ENCODE results near the gene BEX1.
A peak's percentile ranks its signal among the peaks of the same experiment; 100 is the strongest.
"Not testable (repeated sequence)": the region's sequence is repeated elsewhere in the genome, so short reads cannot be mapped to it uniquely, and the experiment has no call there.

BEX1 gene

DNA sequence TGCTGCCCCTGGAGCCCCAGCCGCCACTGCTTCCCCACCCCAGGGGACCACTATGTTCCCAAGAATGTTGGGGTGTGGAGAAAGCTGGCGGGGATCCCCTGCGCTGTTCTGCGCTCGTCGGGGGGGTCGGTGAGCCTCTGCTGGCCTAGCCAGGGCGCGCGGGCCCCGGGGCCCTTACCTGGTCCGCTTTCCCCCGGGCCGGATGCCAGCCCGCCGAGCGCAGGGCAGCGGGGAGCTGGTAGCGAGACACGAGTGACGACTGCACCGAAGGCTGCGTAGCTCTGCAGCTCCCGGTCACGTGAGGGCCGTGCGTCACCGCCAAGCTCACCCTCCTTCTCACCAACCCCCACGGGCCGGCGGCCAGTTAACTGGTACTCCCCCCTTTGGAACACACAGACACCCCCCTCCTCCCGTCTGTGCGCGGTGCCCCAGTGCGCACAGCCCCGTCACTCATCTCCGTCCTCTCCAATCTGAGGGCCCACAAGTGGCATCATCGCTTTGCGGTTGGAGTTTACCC lies at the start of gene BEX1:
Gene BEX1, minus strand, starts transcription at position 254 of the 517 bp plus-strand sequence. CDS start 897 bp downstream, outside the sequence.
- DNase-seq: peak; percentile 92

DNA sequence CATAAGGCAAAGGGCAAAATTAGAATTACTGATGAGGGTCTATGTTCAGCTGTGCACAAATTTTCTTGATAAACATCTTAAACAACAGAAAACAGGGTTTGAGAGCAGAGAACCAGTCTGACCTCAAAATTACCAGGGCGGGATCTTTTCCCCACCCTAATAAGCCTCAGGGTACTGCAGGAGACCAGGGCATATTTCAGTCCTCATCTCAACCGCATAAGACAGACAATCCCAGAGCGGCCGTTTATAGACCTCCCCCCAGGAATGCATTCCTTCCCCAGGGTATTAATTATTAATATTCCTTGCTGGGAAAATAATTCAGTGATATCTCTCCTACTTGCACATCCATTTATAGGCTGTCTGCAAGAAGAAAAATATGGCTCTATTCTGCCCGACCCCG lies 45.5 kb upstream of the BEX1 start:
- DNase-seq: not testable (repeated sequence)

DNA sequence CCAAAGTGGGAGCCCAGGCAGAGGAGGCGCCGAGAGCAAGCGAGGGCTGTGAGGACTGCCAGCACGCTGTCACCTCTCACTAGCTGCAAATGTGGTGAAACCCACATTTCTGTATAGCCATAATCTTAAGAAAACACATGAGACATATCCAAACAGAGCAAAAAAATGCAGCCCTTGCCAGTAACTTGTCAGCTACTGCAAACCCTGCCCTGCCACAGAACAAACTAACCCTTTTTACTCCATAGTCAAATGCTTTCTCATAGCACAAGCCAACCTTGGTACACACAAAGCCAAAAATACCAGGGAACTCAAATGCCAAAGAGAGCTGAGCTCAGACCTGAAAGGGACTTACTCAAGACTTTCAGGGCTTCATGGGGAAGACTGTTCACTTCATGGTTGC lies 43.9 kb upstream of the BEX1 start:
- DNase-seq: no peak

DNA sequence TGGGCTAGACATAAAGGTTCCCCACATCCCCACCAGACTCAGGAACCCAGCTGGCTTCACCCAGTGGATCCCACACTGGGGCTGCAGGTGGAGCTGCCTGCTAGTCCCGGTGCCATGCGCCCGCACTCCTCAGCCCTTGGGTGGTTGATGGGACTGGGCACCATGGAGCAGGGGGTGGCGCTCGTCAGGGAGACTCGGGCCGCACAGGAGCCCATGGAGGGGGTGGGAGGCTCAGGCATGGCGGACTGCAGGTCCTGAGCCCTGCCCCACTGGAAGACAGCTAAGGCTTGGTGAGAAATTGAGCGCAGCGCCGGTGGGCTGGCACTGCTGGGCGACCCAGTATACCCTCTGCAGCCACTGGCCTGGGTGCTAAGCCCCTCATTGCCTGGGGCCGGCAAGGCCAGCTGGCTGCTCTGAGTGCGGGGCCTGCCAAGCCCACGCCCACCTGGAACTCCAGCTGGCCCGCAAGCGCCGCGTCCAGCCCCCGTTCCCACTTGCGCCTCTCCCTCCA lies 43.3 kb upstream of the BEX1 start:
- not testable (repeated sequence) for DNase-seq

DNA sequence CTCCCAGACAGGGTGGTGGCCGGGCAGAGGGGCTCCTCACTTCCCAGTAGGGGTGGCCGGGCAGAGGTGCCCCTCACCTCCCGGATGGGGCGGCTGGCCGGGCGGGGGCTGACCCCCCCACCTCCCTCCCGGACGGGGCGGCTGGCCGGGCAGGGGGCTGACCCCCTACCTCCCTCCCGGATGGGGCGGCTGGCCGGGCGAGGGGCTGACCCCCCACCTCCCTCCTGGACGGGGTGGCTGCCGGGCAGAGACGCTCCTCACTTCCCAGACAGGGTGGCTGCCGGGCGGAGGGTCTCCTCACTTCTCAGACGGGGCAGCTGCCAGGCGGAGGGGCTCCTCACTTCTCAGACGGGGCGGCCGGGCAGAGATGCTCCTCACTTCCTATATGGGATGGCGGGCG lies 40.4 kb upstream of the BEX1 start:
- not testable (repeated sequence) for DNase-seq

DNA sequence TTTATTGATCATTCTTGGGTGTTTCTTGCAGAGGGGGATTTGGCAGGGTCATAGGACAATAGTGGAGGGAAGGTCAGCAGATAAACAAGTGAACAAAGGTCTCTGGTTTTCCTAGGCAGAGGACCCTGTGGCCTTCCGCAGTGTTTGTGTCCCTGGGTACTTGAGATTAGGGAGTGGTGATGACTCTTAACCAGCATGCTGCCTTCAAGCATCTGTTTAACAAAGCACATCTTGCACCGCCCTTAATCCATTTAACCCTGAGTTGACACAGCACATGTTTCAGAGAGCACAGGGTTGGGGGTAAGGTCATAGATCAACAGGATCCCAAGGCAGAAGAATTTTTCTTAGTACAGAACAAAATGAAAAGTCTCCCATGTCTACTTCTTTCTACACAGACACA lies 39.9 kb upstream of the BEX1 start:
- not testable (repeated sequence) for DNase-seq

DNA sequence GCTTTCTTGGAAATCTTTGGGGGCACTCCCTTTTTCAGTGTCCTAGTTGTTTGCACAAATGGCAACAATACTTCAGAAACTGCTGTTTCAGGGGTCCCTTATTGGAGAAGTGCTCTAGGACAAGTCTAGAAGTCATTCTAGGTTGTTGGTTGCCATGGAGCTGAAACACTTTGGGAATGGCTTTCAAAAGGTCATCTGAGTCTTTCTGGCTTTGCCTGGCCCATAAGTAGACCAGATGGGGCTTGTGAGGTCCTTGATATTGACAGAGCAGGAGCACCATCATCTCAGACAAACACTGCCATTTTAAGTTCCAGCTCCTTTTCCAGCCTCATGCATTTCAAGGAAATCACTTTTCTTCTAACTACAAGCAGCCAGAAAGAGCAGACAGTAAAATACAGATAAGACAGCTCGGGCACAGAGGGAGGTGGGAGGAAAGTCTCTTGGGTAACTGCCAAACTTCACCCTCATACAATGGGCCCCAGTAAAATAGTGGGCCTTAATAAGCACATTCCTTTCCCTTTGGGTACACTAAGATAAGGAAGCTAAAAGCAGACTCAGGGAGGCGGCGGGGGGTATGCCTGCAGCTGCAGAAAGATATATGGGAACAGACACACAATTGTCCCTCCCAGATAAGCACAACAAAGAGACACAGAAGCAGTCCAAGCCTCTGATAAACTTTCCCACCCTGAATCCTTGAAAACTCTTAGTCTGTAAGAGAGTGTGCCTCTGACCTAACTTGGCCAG lies 37.5 kb upstream of the BEX1 start:
- DNase-seq: no peak

DNA sequence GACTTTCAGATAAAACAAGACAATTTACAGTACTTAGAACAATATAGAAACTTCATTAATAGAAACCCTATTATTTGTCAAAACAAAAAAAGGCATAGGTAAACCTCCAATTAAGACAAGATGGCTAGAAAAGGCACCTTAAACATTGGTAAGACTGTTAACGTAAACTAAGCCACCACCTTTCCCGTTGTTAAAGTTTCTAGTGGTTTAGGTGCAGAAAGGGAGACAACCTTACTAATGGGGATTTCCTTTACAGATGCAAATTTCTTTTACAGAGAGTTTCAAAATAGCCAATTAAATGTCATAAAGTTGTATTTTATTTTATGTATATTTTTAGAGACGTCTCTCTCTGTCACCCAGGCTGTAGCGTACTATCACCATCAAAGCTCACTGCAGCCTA lies 36.5 kb upstream of the BEX1 start:
- DNase-seq: no peak

DNA sequence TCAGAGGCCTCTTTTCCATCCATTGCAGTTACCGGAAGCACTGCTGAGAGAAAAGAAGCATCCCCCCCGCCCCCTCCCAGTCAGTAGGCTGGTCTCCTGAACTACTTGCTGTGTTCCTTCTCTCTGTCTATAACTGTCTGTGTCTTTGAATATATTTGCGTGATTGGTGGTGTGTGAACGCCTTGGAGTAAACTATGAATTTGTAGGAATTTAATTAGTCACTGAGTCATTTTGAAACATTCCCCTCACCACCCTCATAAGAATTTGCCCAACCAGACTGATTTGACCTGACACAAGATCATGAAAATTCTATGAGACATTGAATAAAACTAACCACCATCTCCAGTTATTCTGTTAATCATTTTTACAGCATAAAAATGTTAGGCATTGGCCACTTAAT lies 35.7 kb upstream of the BEX1 start:
- DNase-seq: no peak

DNA sequence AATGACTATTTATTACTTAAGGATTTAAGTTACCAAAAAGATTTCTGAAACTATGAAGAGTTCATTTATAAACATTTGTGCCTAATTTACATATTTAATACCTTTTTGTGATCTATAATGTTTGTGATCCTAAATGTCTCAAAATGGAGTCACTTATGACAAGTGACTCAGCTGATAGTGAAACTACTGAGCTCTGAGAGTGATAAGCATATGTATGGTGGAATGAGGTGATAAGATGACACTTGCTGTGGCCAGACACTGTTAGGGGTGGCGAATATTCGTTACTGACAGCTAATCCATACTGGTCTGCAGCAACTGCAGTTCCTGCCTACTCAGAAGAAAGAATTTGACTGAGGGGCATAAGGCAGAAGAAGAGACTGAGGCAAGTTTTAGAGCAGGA lies 34.5 kb upstream of the BEX1 start:
- no peak for DNase-seq

DNA sequence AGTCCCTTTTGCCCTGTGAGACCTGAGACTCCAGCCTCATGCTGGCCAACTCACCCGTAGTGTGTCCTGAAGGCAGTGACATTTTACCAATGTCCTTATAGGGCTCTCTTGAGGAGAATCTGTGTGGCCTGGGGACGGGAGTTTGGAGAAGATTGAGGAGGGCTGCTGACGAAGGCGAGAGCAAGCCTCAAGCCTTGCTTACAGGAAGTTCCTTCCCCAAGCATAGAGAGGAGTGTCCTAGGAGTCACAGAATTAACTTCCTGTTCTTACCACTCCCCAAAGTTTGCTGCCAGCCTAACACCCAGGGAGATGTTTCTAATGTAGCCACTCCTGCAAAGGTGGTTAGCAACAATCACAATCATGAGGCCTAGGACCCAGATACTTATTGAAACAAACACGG lies 29.0 kb upstream of the BEX1 start, which contains the start of gene NXF3:
Gene NXF3, minus strand, starts transcription at position 202 of the 400 bp plus-strand sequence. Its CDS starts 120 bp downstream, at position 82.
- no peak for DNase-seq

DNA sequence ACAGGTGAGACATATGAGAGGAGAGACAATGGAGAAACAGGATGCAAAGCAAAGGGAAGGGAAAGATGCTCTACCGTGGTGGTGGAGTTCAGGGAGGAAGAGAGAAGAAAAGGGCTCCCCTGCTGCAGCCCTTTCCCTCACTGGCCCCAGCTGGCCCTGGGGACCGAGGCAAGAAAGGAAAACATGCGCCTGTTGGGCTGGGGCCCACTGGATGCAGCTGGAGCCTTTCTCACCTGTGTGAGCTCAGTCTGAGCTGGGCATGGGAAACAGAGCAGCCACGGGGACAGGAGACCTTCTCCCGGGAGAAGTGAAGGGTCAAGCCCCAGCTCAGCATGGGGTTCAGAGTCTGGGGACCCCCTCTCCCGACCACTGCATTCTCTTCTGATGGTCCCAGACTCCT lies 17.1 kb upstream of the BEX1 start:
- no peak for DNase-seq

DNA sequence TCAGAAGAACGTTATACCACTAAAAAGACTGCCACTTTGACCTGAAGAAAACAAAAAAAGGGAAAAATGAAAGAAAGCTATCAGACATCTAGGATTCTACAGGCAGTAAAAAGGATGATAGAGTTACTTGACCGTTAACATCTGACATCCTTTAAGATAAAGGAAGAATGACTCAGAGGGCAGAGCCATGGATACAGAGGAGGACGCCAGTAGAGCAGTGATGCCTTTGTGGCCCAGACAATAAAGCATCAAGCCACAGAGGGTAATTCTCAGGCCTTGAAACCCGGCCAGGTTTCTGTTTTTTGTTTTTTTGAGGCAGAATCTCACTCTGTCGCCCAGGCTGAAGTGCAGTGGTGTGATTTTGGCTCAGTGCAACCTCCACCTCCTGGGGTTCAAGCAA lies 9.5 kb upstream of the BEX1 start:
- no peak for DNase-seq

DNA sequence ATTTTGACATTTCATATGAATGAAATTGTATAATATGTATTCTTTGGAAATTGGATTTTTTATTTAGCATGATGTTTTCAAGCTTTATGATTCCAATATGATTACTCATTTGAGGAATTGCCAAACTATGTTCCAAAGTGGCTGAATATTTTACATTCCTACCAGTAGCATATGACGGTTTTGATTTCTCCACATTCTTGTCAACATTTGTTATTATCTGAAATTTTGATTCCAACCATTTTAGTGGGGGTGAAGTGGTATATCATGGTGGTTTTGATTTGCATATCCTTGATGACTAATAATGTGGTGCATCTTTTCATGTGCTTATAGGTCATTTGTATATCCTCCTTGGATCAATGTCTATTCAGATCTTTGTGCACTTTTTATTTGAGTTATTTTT lies 2.6 kb upstream of the BEX1 start:
- DNase-seq: no peak

DNA sequence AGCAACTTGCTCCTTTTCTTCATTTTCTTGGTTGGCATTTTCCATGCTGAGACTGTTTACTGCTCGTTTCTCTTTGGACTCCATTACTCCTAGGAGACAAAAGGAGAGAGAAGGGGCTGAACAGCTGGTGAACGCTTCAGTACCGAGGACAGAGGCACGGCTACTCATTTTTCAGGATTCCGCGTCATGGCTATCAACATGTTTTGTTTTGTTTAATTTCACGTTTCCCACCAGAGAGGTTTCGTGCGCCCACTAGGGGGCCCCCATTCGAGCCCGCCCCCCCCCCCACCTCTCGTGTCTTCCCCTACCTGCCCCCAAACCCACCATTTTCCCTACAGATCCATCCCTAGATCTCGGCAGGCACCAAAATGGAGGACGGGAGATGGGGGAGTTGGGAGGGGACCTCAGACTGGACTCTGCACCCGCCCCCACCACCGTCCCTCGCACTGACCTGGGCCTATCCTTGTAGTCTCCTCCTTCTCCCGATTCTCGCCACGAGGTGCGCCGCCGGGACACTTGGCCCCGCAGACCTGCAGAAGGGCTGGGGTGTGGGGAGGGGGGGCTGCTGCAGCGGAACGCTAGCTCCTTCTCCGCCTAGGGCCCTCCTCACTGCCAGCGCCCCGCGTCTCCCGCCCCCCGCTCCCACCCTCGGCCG lies 653 bp downstream of the BEX1 start:
- DNase-seq: peak; percentile 76

DNA sequence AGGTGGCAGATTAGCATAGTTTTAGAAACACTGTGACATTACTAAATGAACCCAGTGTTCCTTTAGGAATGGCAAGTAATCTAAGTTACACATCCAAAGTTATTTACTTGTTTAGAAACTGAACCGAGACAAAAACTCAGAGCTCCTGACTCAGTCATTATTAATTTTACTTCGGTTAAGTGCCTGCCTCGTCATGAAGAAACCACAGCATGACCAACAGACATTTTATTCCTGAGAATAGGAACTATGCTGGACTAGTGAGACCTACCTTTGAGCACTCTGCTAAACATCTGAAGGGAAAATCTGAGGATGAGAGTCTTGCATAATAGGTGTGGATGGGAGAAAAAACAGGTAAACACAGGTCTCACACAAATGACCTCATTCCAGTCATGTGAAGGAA lies 2.5 kb downstream of the BEX1 start:
- DNase-seq: no peak

DNA sequence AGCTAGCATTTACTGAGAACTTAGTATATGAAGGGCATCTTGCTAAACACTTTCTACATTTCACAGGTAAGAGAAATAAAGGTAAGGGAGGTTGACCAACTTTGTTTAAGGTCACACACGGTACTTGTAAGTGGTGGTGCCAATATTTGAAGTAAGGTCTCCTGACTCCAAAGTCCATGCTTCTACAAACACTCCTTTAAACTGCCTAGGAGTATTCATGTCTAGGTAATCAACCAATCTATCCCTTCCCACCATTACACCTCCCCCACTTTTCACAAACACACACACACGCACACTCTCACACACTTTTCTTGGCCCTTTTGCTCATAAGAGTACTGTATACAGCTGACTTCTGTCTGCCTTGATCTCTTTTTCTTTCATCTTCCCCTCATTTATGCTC lies 7.1 kb downstream of the BEX1 start:
- no peak for DNase-seq

DNA sequence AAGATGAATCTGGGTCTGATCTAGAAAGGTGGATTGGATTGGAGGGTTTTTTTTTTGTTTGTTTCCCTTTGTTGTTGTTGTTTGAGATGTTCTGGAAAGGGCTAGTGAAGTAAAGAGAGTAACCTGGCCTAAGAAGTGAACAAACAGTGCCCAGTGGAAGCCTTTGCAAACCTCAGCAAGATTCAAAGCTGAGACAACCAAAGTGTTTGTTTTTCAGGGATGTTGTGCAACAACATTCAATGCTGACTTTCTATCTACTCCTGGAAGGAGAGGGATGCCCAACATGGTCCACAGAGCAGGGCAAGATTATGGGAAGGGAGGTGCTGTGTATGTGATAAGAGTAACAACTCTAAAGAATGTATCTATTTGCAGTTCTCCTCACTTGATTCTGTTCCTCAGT lies 11.3 kb downstream of the BEX1 start:
- no peak for DNase-seq

DNA sequence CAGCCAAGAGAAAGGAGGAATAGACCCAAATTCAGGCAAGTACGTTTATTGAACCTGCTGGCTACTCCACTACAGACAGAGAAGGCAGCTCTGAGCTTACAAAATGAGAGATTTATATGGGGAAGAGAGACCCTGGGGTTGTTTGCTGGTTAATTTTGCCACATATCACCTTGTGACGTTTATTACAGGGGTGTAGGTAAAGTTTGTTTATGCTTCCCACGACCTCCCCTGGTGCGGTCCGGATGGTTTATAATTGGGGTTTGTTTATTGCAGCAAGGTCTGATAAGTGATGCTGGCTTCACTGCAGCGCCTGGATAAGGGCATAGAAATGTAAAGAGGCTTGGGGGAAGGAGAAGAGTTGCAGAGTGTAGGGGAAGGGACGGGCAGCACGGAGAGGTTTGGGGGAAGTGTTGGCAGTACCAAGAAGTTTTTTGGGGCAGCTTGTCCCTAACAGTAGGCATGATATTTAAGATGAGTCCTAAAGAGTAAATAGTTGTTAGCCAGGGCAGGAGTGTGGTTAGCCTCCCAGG lies 12.6 kb downstream of the BEX1 start:
- no peak for DNase-seq

DNA sequence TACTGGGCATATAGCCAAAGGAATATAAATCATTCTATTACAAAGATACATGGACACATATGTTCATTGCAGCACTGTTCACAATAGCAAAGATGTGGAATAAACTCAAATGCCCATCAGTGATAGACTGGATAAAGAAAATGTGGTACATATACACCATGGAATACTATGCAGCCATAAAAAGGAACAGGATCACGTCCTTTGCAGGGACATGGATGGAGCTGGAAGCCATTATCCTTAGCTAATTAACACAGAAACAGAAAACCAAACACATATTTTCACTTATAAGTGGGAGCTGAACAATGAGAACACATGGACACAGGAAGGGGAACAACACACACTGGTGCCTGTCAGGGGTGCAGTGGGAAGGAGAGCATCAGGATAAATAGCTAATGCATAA lies 30.6 kb downstream of the BEX1 start:
- not testable (repeated sequence) for DNase-seq

DNA sequence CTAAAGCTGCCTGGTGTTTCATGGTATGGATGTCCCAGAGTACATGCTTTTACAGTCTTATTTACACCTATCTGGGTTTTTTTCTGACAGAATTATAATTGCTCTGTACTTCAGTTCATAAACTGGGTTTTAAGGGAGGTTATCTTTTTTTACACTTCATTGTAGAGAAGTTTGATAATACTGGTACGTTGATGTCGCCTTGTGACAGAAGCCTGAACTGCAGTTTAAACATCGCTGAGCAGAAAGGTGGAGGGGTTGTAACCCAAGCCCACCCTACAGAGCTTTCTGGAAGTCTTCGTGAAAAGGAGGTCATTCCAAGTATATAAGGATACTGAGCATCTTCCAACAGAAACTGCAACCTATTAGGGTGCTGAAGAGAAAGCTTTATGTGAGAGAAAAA lies 46.4 kb downstream of the BEX1 start:
- DNase-seq: no peak

DNA sequence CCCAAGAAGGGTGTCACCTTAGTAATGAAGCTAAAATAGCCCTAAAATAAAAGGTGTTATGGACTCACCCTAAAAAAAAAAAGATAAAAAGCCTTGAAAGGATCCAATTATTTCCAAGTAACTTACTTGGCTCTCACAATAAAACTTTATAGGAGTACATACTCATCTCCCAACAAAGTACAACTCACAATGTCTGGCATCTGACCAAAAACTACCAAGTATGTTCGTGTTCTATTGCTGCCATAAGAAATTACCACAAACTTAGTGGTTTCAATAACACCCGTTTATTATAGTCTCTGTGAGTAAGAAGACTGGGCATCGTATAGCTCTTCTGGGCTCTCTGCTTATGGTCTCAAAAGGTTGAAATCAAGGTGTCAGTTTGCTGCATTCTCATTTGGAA lies 51.0 kb downstream of the BEX1 start:
- no peak for DNase-seq

All from NCI-H1092 (cell line).